ENCODE results near the gene HDDC3. TPM values are rescaled to one million over a fixed set of nuclear protein-coding genes. Genes with fewer than 3 reads are reported as not detected.

Gene HDDC3
- total RNA-seq, 1 experiment from 2014 or later = 13.3 TPM

DNA sequence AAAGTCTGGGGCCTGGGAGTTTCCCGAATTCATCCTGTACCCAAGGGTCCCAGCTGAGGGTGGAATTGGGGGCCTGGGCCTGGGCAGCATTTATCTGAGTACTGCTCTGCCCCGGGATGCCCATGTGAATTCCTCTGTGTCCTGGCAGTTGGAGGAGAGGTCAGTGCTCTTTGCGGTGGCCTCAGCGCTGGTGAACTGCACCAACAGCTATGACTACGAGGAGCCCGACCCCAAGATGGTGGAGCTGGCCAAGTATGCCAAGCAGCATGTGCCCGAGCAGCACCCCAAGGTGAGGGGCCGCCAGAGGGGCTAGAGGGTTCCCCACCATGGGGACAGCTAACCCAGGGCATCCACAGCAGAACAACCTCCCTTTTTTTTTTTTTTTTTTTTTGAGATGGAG lies 16.2 kb upstream of the HDDC3 start:
- H3K4me1 Mint-ChIP-seq = no peaks in the 10 kb centered on the region
- H3K79me2 ChIP-seq (ENCODE audit: insufficient read depth, low read length) = no peaks in the 10 kb centered on the region
- H3K9ac ChIP-seq (ENCODE audit: extremely low read depth, insufficient read length, low read length) = no peak overlapping the region
- no peak overlapping the region for H3T11ph ChIP-seq (ENCODE audit: low read length)
- H3K18ac ChIP-seq (ENCODE audit: insufficient read length, low read depth, low read length) = no peak overlapping the region
- H3K14ac ChIP-seq (ENCODE audit: insufficient read depth, low read length) = no peak overlapping the region
- H3K9me3 ChIP-seq (ENCODE audit: control insufficient read depth, low read depth, low read length) = no peaks in the 10 kb centered on the region
- H3K4ac ChIP-seq (ENCODE audit: low read depth, low read length) = no peak overlapping the region
- no peak overlapping the region for H3K4me2 ChIP-seq (ENCODE audit: insufficient read depth, insufficient read length, low read length)
- no peaks in the 10 kb centered on the region for H4K20me1 ChIP-seq (ENCODE audit: control insufficient read depth, insufficient read depth, insufficient read length)
- no peak overlapping the region for H4K5ac ChIP-seq (ENCODE audit: insufficient read length, low read depth, low read length)
- no peak overlapping the region for H2BK5ac ChIP-seq (ENCODE audit: insufficient read length, low read length)
- peaks cover 3% of the 10 kb centered on the region for H3K23me2 ChIP-seq (ENCODE audit: insufficient read length, low read depth, low read length, poor library complexity, severe bottlenecking)
- no peak overlapping the region for H2BK20ac ChIP-seq (ENCODE audit: low read depth, low read length, poor library complexity, severe bottlenecking)
- H2BK15ac ChIP-seq (ENCODE audit: low read depth, low read length) = no peak overlapping the region
- no peaks in the 10 kb centered on the region for H3K27me3 Mint-ChIP-seq (ENCODE audit: low read depth)
- H3K4me3 Mint-ChIP-seq = no peak overlapping the region
- peak overlapping the region in 1 of 3 experiments; percentile 49; a peak in 1 of 7 replicates for H3K27ac Mint-ChIP-seq
- H3K36me3 Mint-ChIP-seq (ENCODE audit: insufficient read depth in 1 of 3, low read depth in 3 of 3) = peaks cover 37 to 88% (median 70%) of the 10 kb centered on the region in 3 experiments; a peak in 6 of 7 replicates
- no peak overlapping the region for H2BK120ac ChIP-seq (ENCODE audit: low read depth, low read length, poor library complexity, severe bottlenecking)
- no peak overlapping the region for H3K23ac ChIP-seq (ENCODE audit: insufficient read length, low read depth, low read length)
- H3K4me1 ChIP-seq (ENCODE audit: insufficient read depth, low read length) = no peaks in the 10 kb centered on the region
- TF ChIP-seq CTCF (conservative IDR thresholded peaks at IDR 0.05) = no peak
- H2BK12ac ChIP-seq (ENCODE audit: insufficient read length, low read depth, low read length) = no peak overlapping the region
- H4K8ac ChIP-seq (replicated peaks; ENCODE audit: insufficient read length, low read depth, low read length) = no peak overlapping the region
- no peak overlapping the region for H3K27ac ChIP-seq (ENCODE audit: insufficient read length, low read depth, low read length)
- H3K56ac ChIP-seq (ENCODE audit: insufficient read length, low read depth, low read length) = no peak overlapping the region
- no peak overlapping the region for H2AK5ac ChIP-seq (ENCODE audit: insufficient read length, low read length)
- H3K9me3 Mint-ChIP-seq = no peaks in the 10 kb centered on the region
- H2AFZ ChIP-seq (ENCODE audit: low read length) = no peak overlapping the region
- H3K27me3 ChIP-seq (ENCODE audit: insufficient read depth, low read length) = no peaks in the 10 kb centered on the region
- no peaks in the 10 kb centered on the region for H3K79me1 ChIP-seq (ENCODE audit: insufficient read depth, low read depth, low read length, poor library complexity, severe bottlenecking)
- no peak overlapping the region for H4K91ac ChIP-seq (ENCODE audit: insufficient read length, low read depth, low read length)
- no peak for DNase-seq
- WGBS (ENCODE audit: extremely low coverage, insufficient read length, low lambda C conversion rate) = no CpG with 5 or more reads among the region's 8 CpGs
